ENCODE measurements around the gene ANKRD9. TPM values are rescaled to one million over a fixed set of nuclear protein-coding genes. Genes with fewer than 3 reads are reported as not detected.

Gene ANKRD9
- total RNA-seq, 1 experiment from 2014 or later: 23.7 TPM

DNA sequence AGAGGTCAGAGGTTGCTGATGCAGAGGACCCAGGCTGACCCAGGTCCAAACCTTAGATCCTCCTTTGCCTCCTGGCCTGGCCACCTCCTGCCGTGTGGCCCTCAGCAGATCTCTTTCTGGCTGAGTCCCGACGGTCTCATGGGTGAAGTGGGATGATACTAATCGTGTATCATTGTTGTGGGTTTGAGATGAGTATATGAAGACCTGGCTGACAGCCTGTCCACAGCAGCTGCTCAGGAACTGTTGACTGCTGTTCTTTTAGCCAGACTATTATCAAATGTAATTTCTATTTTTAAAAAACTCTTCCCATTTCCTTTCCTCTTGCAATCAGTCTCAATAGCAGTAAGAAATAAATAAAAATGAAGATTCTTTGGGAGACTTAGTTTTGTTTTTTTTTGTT lies 45.6 kb downstream of the ANKRD9 start:
- BruUV-seq (replicated peaks): no TSS peak
- no peak for TF ChIP-seq REST (IDR thresholded peaks at IDR 0.05; ENCODE audit: insufficient read depth in 1 of 2, low read depth in 2 of 2, low read length in 1 of 2)
- TF ChIP-seq TCF7L2 (IDR thresholded peaks at IDR 0.05; ENCODE audit: low read depth, low read length): no peak
- TF ChIP-seq, protein P1, sequence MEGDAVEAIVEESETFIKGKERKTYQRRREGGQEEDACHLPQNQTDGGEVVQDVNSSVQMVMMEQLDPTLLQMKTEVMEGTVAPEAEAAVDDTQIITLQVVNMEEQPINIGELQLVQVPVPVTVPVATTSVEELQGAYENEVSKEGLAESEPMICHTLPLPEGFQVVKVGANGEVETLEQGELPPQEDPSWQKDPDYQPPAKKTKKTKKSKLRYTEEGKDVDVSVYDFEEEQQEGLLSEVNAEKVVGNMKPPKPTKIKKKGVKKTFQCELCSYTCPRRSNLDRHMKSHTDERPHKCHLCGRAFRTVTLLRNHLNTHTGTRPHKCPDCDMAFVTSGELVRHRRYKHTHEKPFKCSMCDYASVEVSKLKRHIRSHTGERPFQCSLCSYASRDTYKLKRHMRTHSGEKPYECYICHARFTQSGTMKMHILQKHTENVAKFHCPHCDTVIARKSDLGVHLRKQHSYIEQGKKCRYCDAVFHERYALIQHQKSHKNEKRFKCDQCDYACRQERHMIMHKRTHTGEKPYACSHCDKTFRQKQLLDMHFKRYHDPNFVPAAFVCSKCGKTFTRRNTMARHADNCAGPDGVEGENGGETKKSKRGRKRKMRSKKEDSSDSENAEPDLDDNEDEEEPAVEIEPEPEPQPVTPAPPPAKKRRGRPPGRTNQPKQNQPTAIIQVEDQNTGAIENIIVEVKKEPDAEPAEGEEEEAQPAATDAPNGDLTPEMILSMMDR (IDR thresholded peaks at IDR 0.05): no peak
- no peak for TF ChIP-seq SIN3A (IDR thresholded peaks at IDR 0.05; ENCODE audit: borderline replicate concordance, insufficient read depth, low read depth, low read length)
- TF ChIP-seq POLR2AphosphoS5 (IDR thresholded peaks at IDR 0.05; ENCODE audit: low read depth, low read length): no peak
- no peaks in the 10 kb centered on the region for H3K9me3 ChIP-seq (ENCODE audit: control insufficient read depth, insufficient read depth, low read depth, low read length)
- no peaks in the 10 kb centered on the region for H3K27me3 ChIP-seq (ENCODE audit: control insufficient read depth, insufficient read depth, low read length)
- no peaks in the 10 kb centered on the region for H3K36me3 ChIP-seq (ENCODE audit: control insufficient read depth, insufficient read depth, low read length)
- intact Hi-C loops (cut with micrococcal nuclease; ENCODE audit: unreplicated experiment): no loop called here
- ChIA-PET CTCF (no interaction called here), POLR2A (no interaction called here)
- DNase-seq (ENCODE audit: low read depth, low spot score): no peak
- H3K4me1 ChIP-seq (ENCODE audit: control insufficient read depth, insufficient read depth, low read length): no peaks in the 10 kb centered on the region
- in situ Hi-C loops (cut with HindIII; ENCODE audit: low pct_unique_long_range_greater_than_20kb, low sequenced_read_pairs): no loop called here
- ATAC-seq: no peak
- H3K4me3 ChIP-seq (ENCODE audit: low read depth in 2 of 2, low read length in 2 of 2): no peak overlapping the region
- H3K27ac ChIP-seq (ENCODE audit: low read length): no peak overlapping the region

- no peak overlapping the region for H3K4me3 ChIP-seq (ENCODE audit: low read depth in 2 of 2, low read length in 2 of 2)
- no TSS peak for BruUV-seq (replicated peaks)
- no peaks in the 10 kb centered on the region for H3K9me3 ChIP-seq (ENCODE audit: control insufficient read depth, insufficient read depth, low read depth, low read length)
- no peaks in the 10 kb centered on the region for H3K36me3 ChIP-seq (ENCODE audit: control insufficient read depth, insufficient read depth, low read length)
- H3K27ac ChIP-seq (ENCODE audit: low read length): no peak overlapping the region
- H3K4me1 ChIP-seq (ENCODE audit: control insufficient read depth, insufficient read depth, low read length): no peaks in the 10 kb centered on the region
- POLR2A ChIA-PET: no interaction called here
- intact Hi-C loops (cut with micrococcal nuclease; ENCODE audit: unreplicated experiment): no loop called here
- in situ Hi-C loops (cut with HindIII; ENCODE audit: low pct_unique_long_range_greater_than_20kb, low sequenced_read_pairs): no loop called here
- CTCF ChIA-PET: no interaction called here
- TF ChIP-seq, protein P1 (IDR thresholded peaks at IDR 0.05): no peak
- H3K27me3 ChIP-seq (ENCODE audit: control insufficient read depth, insufficient read depth, low read length): no peaks in the 10 kb centered on the region
- DNase-seq (ENCODE audit: low read depth, low spot score) (no peak), ATAC-seq (no peak)
Measured at GRCh38 chr14:102462391-102462790, 47.2 kb downstream of the ANKRD9 start.
